K562 (cell line): ENCODE results near the gene CCDC167. TPM values are rescaled to one million over a fixed set of nuclear protein-coding genes. Genes with fewer than 3 reads are reported as not detected.

ENCODE experiments used
- ATAC-seq: fragments of 200-7000 bp; cut with Tn5 transposase; 3 replicates; pipeline ENCODE4 v1.9.1; 2020; ENCODE audit warnings: moderate library complexity
- BruUV-seq: library from RNA; stranded (reverse); fragments of 400-500 nt; replicated peaks from 2 replicates; lab custom pipeline; 2021; lab: Mats Ljungman, UMichigan
- CTCF ChIA-PET: fragments of 300-600 bp; formaldehyde crosslinking; extraction: SDS; loops from one replicate; lab custom pipeline; 2021; ENCODE audit warnings: low intra/inter-chr PET ratio; lab: Yijun Ruan, JAX
- POLR2A ChIA-PET: fragments of 300-600, 350-650 bp; sonication (Branson Sonifier 250); formaldehyde crosslinking; extraction: SDS; loops from one replicate; lab custom pipeline; 2021; ENCODE audit warnings: antibody characterized with exemption, inconsistent platforms; lab: Yijun Ruan, JAX
- DNase-seq, 4 experiments: peaks; one replicate each; pipeline versions ENCODE4 v3.0.0 to v3.0.0-alpha.2; 2011 to 2018; ENCODE audit warnings: low spot score in 3 of 4, mixed read lengths in 3 of 4; ENCODE audit errors: extremely low read depth in 1 of 4
- FAIRE-seq: peaks from 2 replicates; lab custom pipeline; 2011; peaks lifted over from hg19 to GRCh38; lab: Jason Lieb, UNC
- H2AFZ ChIP-seq: 2 replicates; pipeline ENCODE4 v1.6.0; 2011; ENCODE audit warnings: low read depth, low read length, control low read depth, inconsistent platforms
- H3K27ac ChIP-seq: fragments of 200-600 bp; 3 replicates; pipeline ENCODE4 v1.8.0; 2011; ENCODE audit warnings: low read depth, mild to moderate bottlenecking, control low read depth, inconsistent platforms, low read length, moderate library complexity, mixed read lengths; ENCODE audit errors: extremely low read depth
- H3K27me3 ChIP-seq, 2 experiments: fragments of 300-600 bp in 1 of 2; 2 replicates in 1 of 2; 3 replicates in 1 of 2; pipeline versions ENCODE4 v1.6.0 to v1.8.0; 2011; ENCODE audit warnings: inconsistent platforms in 2 of 2, low read length in 2 of 2, mild to moderate bottlenecking in 1 of 2, mixed read lengths in 1 of 2, moderate library complexity in 1 of 2; ENCODE audit not compliant: control insufficient read depth in 2 of 2, insufficient read depth in 2 of 2
- H3K36me3 ChIP-seq: fragments of 300-600 bp; 3 replicates; pipeline ENCODE4 v1.8.0; 2011; ENCODE audit warnings: mild to moderate bottlenecking, low read length, inconsistent platforms; ENCODE audit not compliant: control insufficient read depth, insufficient read depth
- H3K4me1 ChIP-seq, 2 experiments: fragments of 200-600 bp in 1 of 2; replicated peaks in 1 of 2; 2 replicates in 1 of 2; 3 replicates in 1 of 2; pipeline versions ENCODE4 v1.5.1 to v1.8.0; 2011; ENCODE audit warnings: inconsistent platforms in 2 of 2, low read length in 2 of 2, mild to moderate bottlenecking in 1 of 2, mixed read lengths in 1 of 2, moderate library complexity in 1 of 2; ENCODE audit not compliant: control insufficient read depth in 2 of 2, insufficient read depth in 2 of 2
- H3K4me2 ChIP-seq: 2 replicates; pipeline ENCODE4 v1.6.1; 2011; ENCODE audit warnings: low read length, control low read depth, inconsistent platforms, mixed read lengths; ENCODE audit not compliant: insufficient read depth
- H3K4me3 ChIP-seq: fragments of 200-600 bp; sonication (generic), shearing (Covaris generic); 2 replicates; pipeline ENCODE4 v1.5.1; 2016; ENCODE audit warnings: control low read depth, inconsistent platforms
- H3K79me2 ChIP-seq: fragments of 200-600 bp; 3 replicates; pipeline ENCODE4 v1.8.0; 2011; ENCODE audit warnings: low read length, inconsistent platforms; ENCODE audit not compliant: control insufficient read depth, insufficient read depth
- H3K9ac ChIP-seq, 2 experiments: 2 replicates each; pipeline versions ENCODE4 v1.6.0 to v1.6.1; 2011; ENCODE audit warnings: low read depth in 2 of 2, low read length in 2 of 2, control low read depth in 1 of 2, inconsistent platforms in 1 of 2, mild to moderate bottlenecking in 1 of 2, mixed read lengths in 1 of 2; ENCODE audit not compliant: insufficient read depth in 1 of 2
- H3K9me1 ChIP-seq: one replicate; pipeline ENCODE4 v1.6.0; 2011; ENCODE audit warnings: inconsistent platforms, mild to moderate bottlenecking, low read length, moderate library complexity; ENCODE audit not compliant: control insufficient read depth, insufficient read depth
- H3K9me3 ChIP-seq: replicated peaks from 2 replicates; pipeline ENCODE4 v1.5.1; 2011; ENCODE audit warnings: low read depth, low read length, inconsistent platforms; ENCODE audit not compliant: control insufficient read depth, insufficient read depth
- H4K20me1 ChIP-seq: replicated peaks from 2 replicates; pipeline ENCODE4 v1.6.1; 2011; ENCODE audit warnings: low read length, inconsistent platforms, mixed read lengths; ENCODE audit not compliant: control insufficient read depth, insufficient read depth
- BACH1 ChIP-seq: fragments of 200-800 bp; sonication (Bioruptor generic); IDR thresholded peaks from 2 replicates; pipeline ENCODE4 v1.6.1; 2016; ENCODE audit warnings: missing genetic modification characterization, missing compliant biosample characterization
- DACH1 ChIP-seq: fragments of 450-650 bp; IDR thresholded peaks from 2 replicates; pipeline ENCODE4 v1.6.1; 2018; ENCODE audit not compliant: partially characterized antibody
- ZC3H4 ChIP-seq: sonication (generic); formaldehyde crosslinking; IDR thresholded peaks from 2 replicates; pipeline ENCODE4 v1.9.0; 2021; ENCODE audit warnings: missing genetic modification reagents, borderline replicate concordance
- ZFX ChIP-seq: sonication (generic); formaldehyde crosslinking; IDR thresholded peaks from 2 replicates; pipeline ENCODE4 v1.8.0; 2022; ENCODE audit warnings: mild to moderate bottlenecking, missing genetic modification reagents, moderate library complexity
- ZNF695 ChIP-seq: fragments of 450-650 bp; formaldehyde crosslinking; IDR thresholded peaks from 2 replicates; pipeline ENCODE4 v1.4.0; 2020; ENCODE audit warnings: mild to moderate bottlenecking, moderate library complexity
- WGBS: fragments of 100-300 bp; shearing (Covaris generic); methylation state at CpG from one replicate; pipeline ENCODE4 v1.1.6; 2016; ENCODE audit warnings: low coverage, mixed read lengths; ENCODE audit not compliant: insufficient coverage; ENCODE audit errors: missing lambda C conversion rate; 5-methylcytosine and 5-hydroxymethylcytosine counted together
- in situ Hi-C: fragments of 300-500 bp; cut with MboI; formaldehyde crosslinking; loops from 4 replicates; pipeline ENCODE4 v1.15.0; 2018; ENCODE audit warnings: inconsistent platforms, mixed read lengths
- intact Hi-C: fragments of 100-400 bp; cut with micrococcal nuclease; formaldehyde crosslinking; loops from 2 replicates; pipeline ENCODE4 v1.14.2; 2022
- polyA plus RNA-seq, 8 experiments: library from polyadenylated mRNA; depleted of rRNA in 4 of 8; stranded (reverse) in 5 of 8; unstranded in 3 of 8; fragments of >200 nt; fragmentation: Nextera tagmentation in 2 of 8; fragmentation: Illumina TruSeq in 1 of 8; extraction: Ambion mirVana in 2 of 8; extraction: Trizol in 1 of 8; gene quantifications; 2 replicates each; pipeline versions ENCODE4 v1.2.1 to v1.2.3, GENCODE V29; 2011 to 2014; ENCODE audit warnings: inconsistent platforms in 1 of 8, missing spikeins in 1 of 8
- total RNA-seq, 7 experiments: library from RNA; depleted of rRNA in 6 of 7; stranded (reverse); fragments of >200 nt in 6 of 7; fragmentation: Illumina TruSeq in 2 of 7; extraction: Trizol in 2 of 7; gene quantifications; 2 replicates each; pipeline versions ENCODE4 v1.2.1 to v1.2.3, GENCODE V29; 2011 to 2021; ENCODE audit warnings: low replicate concordance in 1 of 7
- TF ChIP-seq, protein P1 (sequence below), 2 experiments: IDR thresholded peaks in 1 of 2; conservative IDR thresholded peaks in 1 of 2; 2 replicates each; pipeline ENCODE4 v1.6.1; 2016; ENCODE audit warnings: low read depth in 2 of 2, mild to moderate bottlenecking in 1 of 2, missing compliant biosample characterization in 1 of 2, missing genetic modification characterization in 1 of 2, moderate library complexity in 1 of 2
- TF ChIP-seq, protein P2 (sequence below), 2 experiments: fragments of 450-650 bp; IDR thresholded peaks; 2 replicates each; pipeline ENCODE4 v1.6.1; 2016; ENCODE audit warnings: mild to moderate bottlenecking in 2 of 2, borderline replicate concordance in 1 of 2, low read depth in 1 of 2, moderate library complexity in 1 of 2

Gene CCDC167
- total and polyA plus RNA-seq, 9 of the 15 experiments (the other 6 are each of a cell fraction or from before 2014, with no cell fraction given): 26.0 to 114 (median 45.2) TPM

DNA sequence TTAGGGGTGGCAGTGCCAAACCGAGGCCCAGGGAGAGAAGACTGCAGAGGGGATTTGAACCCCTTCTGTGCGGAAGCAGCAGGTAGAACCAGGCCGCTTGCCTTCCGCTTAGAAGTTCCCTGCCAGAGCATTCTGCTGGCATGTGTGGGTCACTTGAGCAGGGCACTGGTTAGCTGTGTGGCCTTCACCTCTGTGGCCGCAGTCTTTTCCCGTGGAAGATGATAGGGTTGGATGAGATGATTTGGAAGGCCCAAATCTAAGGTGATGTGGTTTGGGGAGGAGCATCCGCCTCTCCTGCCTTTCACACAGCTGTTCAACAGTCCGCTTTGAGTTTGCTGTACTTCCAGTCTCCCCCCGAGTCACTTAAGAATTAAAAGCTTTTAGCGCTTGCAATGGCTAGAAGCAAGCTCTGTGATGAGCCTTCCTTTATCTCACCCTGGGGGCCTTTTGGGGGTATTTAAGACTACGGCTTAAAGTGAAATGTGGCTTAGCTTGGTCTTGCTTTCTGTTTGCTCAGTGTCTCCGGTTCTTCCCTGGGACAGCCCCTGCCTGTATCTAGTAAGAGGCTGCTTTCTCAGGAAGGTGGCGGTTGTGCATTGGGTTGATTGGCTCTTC, 65.9 kb downstream of the CCDC167 start:
- FAIRE-seq (no peak), DNase-seq (peak in 3 of 4 experiments; percentile 33 to 50 (median 42)), ATAC-seq (peak; percentile 17)
- Histone ChIP-seq H3K79me2 (peaks cover 41% of the 10 kb centered on the region), H3K27ac (peak overlapping the region; percentile 83), H3K4me3 (peak overlapping the region; percentile 88), H3K36me3 (peaks cover 35% of the 10 kb centered on the region), H3K9ac (peak overlapping the region; percentile 81 to 96), H3K9me1 (no peaks in the 10 kb centered on the region), H4K20me1 (no peaks in the 10 kb centered on the region), H3K27me3 (no peaks in the 10 kb centered on the region), H3K9me3 (peaks cover 1% of the 10 kb centered on the region; the same call in 1 of the 2 replicates), H3K4me1 (peaks cover 12 to 17% of the 10 kb centered on the region in 2 experiments), H2AFZ (peak overlapping the region; percentile 100; the same call in 1 of the 2 replicates), H3K4me2 (peak overlapping the region; percentile 89)
- ChIA-PET CTCF (interaction anchor here (1.5 kb wide), 1 partner anchor 258 kb away, joined by 3 read pairs; no protein-coding TSS in a partner anchor), POLR2A (interaction anchor here (0.6 to 2.3 kb wide), 17 partner anchors 8 to 412 kb away, joined by 3 to 15 read pairs (median 7); no protein-coding TSS in a partner anchor)
- in situ Hi-C loops: no loop called here
- no TSS peak for BruUV-seq
- 3% methylated on average over 13 of the region's 13 CpGs for WGBS
- intact Hi-C loops: no loop called here
- TF ChIP-seq, protein P1, sequence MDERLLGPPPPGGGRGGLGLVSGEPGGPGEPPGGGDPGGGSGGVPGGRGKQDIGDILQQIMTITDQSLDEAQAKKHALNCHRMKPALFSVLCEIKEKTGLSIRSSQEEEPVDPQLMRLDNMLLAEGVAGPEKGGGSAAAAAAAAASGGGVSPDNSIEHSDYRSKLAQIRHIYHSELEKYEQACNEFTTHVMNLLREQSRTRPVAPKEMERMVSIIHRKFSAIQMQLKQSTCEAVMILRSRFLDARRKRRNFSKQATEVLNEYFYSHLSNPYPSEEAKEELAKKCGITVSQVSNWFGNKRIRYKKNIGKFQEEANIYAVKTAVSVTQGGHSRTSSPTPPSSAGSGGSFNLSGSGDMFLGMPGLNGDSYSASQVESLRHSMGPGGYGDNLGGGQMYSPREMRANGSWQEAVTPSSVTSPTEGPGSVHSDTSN (CRISPR knock-in tag; IDR thresholded peaks at IDR 0.05; ENCODE audit: low read depth): no peak
- TF ChIP-seq, protein P1 (tag; conservative IDR thresholded peaks at IDR 0.05; ENCODE audit: low read depth): no peak
- TF ChIP-seq, protein P2, sequence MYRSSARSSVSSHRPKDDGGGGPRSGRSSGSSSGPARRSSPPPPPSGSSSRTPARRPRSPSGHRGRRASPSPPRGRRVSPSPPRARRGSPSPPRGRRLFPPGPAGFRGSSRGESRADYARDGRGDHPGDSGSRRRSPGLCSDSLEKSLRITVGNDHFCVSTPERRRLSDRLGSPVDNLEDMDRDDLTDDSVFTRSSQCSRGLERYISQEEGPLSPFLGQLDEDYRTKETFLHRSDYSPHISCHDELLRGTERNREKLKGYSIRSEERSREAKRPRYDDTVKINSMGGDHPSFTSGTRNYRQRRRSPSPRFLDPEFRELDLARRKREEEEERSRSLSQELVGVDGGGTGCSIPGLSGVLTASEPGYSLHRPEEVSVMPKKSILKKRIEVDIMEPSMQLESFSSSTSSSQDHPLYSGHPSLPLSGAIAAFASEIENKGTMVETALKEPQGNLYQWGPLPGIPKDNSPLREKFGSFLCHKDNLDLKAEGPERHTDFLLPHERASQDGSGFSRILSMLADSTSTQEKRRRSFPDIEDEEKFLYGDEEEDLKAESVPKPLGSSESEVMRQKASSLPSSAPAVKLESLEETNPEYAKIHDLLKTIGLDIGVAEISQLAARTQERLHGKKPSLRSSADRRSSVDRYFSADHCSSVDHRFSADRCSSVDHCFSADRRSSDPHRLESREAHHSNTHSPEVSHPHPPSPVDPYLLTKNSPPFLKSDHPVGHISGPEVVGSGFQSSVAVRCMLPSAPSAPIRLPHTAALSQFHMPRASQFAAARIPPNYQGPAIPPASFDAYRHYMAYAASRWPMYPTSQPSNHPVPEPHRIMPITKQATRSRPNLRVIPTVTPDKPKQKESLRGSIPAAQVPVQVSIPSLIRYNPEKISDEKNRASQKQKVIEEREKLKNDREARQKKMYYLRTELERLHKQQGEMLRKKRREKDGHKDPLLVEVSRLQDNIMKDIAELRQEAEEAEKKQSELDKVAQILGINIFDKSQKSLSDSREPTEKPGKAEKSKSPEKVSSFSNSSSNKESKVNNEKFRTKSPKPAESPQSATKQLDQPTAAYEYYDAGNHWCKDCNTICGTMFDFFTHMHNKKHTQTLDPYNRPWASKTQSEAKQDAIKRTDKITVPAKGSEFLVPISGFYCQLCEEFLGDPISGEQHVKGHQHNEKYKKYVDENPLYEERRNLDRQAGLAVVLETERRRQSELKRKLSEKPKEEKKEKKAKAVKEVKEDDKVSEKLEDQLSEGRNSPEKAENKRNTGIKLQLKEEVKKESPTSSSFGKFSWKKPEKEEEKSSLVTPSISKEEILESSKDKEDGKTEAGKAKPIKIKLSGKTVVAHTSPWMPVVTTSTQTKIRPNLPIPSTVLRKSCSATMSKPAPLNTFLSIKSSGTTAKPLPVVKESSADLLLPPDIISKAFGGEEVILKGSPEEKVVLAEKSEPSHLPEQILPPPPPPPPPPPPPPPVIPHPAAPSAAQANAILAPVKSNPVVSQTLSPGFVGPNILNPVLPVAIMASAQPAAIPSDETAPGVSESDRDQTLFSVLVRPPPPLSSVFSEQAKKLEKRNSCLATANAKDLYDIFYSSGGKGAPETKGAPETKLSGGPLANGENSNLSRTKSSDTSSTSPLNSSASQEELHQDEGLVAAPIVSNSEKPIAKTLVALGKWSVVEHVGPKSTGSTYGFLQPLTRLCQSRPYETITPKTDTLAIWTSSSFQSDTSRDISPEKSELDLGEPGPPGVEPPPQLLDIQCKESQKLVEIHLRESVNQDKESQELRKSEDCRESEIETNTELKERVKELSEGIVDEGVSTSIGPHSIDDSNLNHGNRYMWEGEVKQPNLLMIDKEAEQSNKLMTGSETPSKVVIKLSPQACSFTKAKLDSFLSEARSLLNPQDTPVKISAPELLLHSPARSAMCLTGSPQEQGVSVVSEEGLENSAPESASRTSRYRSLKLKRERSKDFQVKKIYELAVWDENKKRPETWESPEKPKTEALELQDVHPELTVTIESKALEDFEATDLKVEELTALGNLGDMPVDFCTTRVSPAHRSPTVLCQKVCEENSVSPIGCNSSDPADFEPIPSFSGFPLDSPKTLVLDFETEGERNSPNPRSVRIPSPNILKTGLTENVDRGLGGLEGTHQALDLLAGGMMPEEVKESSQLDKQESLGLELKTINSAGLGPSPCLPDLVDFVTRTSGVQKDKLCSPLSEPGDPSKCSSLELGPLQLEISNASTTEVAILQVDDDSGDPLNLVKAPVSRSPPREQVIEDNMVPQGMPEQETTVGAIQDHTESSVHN (IDR thresholded peaks at IDR 0.05; ENCODE audit: borderline replicate concordance in 1 of 2, low read depth in 1 of 2): 0 out of 4 replicates have a peak, but pooled peaks of 1 of the 2 experiments have one; percentile 19
- no peak for TF ChIP-seq BACH1 (tag)
- peak; percentile 16; the same call in 1 of the 2 replicates for TF ChIP-seq ZFX (CRISPR knock-in tag)
- TF ChIP-seq ZC3H4: peak; percentile 89
- peak; percentile 34 for TF ChIP-seq DACH1
- TF ChIP-seq ZNF695: no peak
